VCaP (cell line): ENCODE results near the gene NSMCE1.

ENCODE experiments used
- H3K27ac ChIP-seq: fragments of 450-650 bp; 2 replicates; pipeline ENCODE4 v1.5.1; 2017
- CTCF ChIP-seq: fragments of 450-650 bp; conservative IDR thresholded peaks from 2 replicates; pipeline ENCODE4 v1.5.1; 2017; ENCODE audit warnings: mild to moderate bottlenecking, moderate library complexity

Gene NSMCE1

GRCh38 chr16:27198451-27199234, 69.9 kb downstream of the NSMCE1 start:
- TF ChIP-seq CTCF = no peak
- H3K27ac ChIP-seq = no peak overlapping the region

DNA sequence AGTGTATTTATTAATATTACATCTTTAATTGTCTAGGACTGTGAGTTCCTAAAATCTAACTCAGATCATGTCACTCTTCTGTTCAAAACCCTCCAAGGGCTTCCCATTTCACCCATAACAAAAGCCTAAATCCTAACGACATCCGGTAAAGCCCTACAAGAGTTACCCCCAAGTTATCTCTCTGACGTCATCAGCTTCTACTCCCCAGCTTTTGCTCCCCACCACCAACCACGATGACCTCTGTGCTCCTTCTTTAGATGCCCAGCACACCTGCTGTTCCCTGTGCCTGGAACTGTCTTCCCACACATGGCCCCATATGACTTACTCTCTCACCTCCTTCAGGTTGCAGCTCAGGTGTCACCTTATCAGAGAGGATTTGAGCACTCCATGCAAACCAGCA, 71.6 kb downstream of the NSMCE1 start:
- no peak for TF ChIP-seq CTCF
- H3K27ac ChIP-seq = no peak overlapping the region

GRCh38 chr16:27195941-27196595, 72.5 kb downstream of the NSMCE1 start:
- no peak overlapping the region for H3K27ac ChIP-seq
- no peak for TF ChIP-seq CTCF

- TF ChIP-seq CTCF = no peak
- no peak overlapping the region for H3K27ac ChIP-seq
These were observed 73.4 kb downstream of the NSMCE1 start for GRCh38 chr16:27195076-27195741.

GRCh38 chr16:27193300-27193990, 75.1 kb downstream of the NSMCE1 start:
- H3K27ac ChIP-seq = no peak overlapping the region
- TF ChIP-seq CTCF = no peak

DNA sequence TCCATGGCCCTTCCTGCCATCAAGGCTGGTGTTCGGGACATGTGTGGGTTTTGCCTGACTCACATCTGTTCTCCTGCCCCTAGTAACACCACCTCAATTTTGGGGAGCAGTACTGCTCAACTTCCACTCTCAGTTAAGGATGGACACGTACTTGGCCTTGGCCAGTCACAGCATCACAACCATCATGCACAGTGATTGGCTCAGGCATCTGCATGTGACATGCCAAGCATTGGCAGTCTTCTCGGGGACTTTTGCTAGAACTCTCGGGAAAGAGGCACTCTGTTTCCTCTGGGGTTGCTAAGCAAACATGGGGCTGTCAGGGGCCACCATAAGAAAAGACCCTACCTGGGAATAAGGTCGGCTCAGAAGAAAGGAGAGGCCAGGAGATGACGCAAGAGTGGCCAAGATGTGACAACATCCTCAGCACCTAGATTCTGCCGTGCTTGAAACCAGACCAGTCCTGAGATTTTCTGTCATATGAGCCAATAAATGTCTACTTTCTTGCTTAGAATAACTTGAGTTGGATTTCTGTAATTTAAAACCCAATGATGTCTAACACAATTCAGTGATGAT, 77.1 kb downstream of the NSMCE1 start:
- TF ChIP-seq CTCF = no peak
- no peak overlapping the region for H3K27ac ChIP-seq
